Fibroblast of skin of scalp (primary cell): Measurements from ENCODE around the gene MUC12. TPM values are rescaled to one million over a fixed set of nuclear protein-coding genes. Genes with fewer than 3 reads are reported as not detected.
"Not testable (repeated sequence)": the region's sequence is repeated elsewhere in the genome, so short reads cannot be mapped to it uniquely, and the experiment has no call there.

Source experiments
- DNase-seq: peaks from one replicate; pipeline ENCODE4 v3.0.0-alpha.2; 2013
- polyA plus RNA-seq, 2 experiments: library from polyadenylated mRNA; unstranded; fragments of 120-200 nt; gene quantifications; one replicate each; pipeline ENCODE4 v1.2.1, GENCODE V29; 2013; ENCODE audit not compliant: insufficient read length in 2 of 2

MUC12 gene, protein sequence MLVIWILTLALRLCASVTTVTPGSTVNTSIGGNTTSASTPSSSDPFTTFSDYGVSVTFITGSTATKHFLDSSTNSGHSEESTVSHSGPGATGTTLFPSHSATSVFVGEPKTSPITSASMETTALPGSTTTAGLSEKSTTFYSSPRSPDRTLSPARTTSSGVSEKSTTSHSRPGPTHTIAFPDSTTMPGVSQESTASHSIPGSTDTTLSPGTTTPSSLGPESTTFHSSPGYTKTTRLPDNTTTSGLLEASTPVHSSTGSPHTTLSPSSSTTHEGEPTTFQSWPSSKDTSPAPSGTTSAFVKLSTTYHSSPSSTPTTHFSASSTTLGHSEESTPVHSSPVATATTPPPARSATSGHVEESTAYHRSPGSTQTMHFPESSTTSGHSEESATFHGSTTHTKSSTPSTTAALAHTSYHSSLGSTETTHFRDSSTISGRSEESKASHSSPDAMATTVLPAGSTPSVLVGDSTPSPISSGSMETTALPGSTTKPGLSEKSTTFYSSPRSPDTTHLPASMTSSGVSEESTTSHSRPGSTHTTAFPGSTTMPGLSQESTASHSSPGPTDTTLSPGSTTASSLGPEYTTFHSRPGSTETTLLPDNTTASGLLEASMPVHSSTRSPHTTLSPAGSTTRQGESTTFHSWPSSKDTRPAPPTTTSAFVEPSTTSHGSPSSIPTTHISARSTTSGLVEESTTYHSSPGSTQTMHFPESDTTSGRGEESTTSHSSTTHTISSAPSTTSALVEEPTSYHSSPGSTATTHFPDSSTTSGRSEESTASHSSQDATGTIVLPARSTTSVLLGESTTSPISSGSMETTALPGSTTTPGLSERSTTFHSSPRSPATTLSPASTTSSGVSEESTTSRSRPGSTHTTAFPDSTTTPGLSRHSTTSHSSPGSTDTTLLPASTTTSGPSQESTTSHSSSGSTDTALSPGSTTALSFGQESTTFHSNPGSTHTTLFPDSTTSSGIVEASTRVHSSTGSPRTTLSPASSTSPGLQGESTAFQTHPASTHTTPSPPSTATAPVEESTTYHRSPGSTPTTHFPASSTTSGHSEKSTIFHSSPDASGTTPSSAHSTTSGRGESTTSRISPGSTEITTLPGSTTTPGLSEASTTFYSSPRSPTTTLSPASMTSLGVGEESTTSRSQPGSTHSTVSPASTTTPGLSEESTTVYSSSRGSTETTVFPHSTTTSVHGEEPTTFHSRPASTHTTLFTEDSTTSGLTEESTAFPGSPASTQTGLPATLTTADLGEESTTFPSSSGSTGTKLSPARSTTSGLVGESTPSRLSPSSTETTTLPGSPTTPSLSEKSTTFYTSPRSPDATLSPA (N-terminal part only)
- 0.48 TPM for polyA plus RNA-seq (2013, experiment 1 of 2; ENCODE audit: insufficient read length)
- polyA plus RNA-seq (2013, experiment 2 of 2; ENCODE audit: insufficient read length) = 0.30 TPM

DNA sequence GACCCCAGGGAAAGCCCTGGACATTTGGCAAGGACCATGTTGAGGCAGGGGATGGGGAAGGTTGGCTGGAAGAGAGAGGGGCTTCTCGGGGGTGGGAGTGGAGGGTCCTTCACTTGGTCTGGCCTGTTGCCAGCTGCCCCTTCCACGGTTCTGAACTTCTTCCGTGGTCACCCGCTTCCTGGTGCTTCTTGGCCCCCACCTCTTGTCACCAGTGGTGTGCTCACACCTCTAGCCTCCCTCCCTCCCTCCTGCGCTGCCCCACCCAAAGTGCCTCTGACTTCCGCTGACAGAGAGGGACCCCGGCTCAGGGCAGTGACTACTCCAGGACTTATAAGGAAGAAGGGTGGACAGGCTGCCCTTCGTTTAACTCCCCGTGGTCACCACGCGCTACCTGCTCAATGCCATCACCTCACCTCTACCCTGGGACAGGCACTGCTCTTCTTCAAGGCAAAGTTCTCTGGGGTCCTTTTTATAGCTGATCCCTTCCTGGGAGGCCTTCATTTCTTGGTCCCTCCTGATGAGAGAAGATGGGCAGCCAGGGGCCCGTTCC lies at the start of gene MUC12:
TSS of gene MUC12 (plus strand) at position 500 of the 550 bp plus-strand sequence. CDS start 58 bp downstream, outside the sequence.
- DNase-seq = no peak

DNA sequence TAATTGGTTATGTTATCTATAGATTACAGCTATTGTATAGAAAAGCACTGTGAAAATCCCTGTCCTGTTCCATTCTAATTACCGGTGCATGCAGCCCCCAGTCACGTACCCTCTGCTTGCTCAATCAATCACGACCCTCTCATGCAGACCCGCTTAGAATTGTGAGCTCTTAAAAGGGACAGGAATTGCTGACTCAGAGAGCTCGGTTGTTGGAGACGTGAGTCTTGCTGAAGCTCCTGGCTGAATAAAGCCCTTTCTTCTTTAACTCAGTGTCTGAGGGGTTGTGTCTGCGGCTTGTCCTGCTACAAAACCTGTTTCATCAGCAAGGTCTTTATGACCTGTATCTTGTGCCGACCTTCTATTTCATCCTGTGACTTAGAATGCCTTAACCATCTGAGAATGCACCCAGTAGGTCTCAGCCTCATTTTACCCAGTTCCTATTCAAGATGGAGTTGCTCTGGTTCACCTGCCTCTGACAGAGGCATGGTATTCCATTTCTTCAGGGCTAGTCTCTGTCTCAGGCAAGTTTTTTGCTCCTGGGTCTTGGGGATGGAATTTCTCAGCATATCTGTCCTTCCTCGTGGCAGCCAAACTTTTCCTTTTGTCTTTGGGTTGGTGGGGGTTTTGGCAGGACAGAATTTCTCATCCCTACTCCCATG lies 49.5 kb upstream of the MUC12 start:
- not testable (repeated sequence) for DNase-seq

DNA sequence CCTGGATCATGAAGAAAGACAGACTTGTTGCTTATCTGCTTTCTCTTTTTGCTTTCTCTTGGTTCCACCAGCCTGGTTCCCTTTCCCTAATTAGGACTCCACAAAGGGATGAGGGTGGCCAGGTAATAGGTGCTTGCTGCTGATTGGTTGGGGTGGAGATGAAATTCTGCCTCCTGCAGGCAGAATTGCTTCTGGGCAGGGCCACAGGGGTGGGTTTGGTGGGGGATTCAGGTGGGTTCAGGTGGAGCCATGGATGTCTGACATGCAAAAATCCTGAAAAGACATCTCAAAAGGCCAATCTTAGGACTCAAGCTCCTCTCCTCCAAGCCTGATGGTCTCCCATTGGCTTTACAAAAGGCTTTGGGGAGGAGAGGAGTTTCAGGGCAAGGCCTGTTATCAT lies 48.3 kb upstream of the MUC12 start:
- DNase-seq = no peak

DNA sequence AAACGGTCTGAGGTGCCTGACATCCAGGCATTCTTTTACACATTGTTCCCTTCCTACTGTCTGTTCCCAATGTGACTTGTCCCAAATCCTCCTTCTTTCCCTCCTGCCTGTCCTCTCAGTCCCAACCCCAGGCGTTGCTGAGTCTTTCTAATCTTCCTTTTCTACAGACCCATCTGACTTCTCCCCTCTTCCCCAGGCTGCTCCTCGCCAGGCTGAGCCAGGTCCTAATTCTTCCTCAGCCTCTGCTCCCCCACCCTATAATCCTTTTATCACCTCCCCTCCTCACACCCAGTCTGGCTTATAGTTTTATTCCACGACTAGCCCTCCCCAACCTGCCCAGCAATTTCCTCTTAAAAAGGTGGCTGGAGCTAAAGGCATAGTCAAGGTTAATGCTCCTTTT lies 45.7 kb upstream of the MUC12 start:
- not testable (repeated sequence) for DNase-seq

DNA sequence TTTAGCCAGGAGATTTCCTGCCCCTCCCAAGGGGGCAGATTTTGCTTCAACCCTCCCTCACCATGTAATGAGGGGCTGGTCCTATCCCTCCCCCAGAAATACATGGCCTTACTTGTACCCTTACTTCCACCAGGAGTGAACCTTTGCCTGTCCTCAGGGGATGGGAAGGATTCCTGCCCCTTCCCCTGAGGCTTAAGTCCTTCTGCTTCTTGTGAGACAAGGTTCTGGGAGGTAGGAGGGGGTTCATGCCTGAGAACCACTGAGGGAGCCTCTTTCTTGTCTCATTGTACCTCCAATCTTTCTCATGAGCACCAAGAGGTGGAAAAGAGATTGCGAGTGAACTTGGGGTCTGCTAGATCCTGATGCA lies 39.6 kb upstream of the MUC12 start:
- no peak for DNase-seq

DNA sequence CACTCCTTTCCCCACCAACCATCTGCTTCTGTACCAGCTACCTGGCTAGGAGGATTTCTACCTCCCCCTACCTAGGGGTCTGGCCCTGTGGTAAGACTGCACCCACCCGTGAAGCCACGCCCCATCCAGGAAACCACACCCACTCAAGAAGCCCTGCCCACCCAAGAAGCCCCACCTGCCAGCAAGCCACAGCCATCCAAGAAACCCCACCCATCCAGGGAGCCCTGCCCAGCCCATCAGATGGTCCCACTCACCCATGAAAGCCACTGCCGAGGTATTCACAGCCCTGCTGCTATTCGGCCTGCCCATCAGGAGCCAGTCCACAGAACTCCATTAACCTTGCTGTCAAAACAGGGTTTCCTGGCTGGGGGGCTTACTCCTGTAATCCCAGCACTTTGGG lies 35.6 kb upstream of the MUC12 start:
- DNase-seq = no peak

DNA sequence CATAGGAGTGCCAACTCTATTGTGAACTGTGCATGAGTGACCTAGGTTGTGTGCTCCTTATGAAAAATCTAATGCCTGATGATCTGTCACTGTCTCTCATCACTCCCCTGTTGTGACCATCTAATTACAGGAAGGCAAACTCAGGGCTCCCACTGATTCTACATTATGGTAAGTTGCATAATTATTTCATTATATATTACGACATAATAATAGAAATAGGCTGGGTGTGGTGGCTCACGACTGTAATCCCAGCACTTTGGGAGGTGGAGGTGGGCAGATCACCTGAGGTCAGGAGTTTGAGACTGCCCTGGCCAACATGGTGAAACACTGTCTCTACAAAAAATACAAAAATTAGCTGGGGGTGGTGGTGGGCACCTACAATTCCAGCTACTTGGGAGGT lies 34.0 kb upstream of the MUC12 start:
- DNase-seq = not testable (repeated sequence)

DNA sequence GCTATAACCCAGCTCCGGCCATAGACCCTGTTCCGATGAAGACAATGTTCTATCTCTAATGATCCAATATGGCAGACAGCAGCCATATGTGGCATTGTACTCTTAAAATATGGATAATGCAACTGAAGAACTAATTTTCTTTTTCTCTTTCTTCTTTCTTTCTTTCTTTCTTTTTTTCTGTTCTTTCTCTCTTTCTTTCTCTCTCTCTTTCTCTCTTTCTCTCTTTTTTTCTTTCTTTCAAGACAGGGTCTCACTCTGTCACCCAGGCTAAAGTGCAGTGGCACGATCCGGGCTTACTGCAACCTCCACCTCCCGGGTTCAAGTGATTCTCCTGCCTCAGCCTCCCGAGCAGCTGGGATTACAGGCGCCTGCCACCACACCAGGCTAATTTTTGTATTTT lies 33.2 kb upstream of the MUC12 start:
- DNase-seq = not testable (repeated sequence)

DNA sequence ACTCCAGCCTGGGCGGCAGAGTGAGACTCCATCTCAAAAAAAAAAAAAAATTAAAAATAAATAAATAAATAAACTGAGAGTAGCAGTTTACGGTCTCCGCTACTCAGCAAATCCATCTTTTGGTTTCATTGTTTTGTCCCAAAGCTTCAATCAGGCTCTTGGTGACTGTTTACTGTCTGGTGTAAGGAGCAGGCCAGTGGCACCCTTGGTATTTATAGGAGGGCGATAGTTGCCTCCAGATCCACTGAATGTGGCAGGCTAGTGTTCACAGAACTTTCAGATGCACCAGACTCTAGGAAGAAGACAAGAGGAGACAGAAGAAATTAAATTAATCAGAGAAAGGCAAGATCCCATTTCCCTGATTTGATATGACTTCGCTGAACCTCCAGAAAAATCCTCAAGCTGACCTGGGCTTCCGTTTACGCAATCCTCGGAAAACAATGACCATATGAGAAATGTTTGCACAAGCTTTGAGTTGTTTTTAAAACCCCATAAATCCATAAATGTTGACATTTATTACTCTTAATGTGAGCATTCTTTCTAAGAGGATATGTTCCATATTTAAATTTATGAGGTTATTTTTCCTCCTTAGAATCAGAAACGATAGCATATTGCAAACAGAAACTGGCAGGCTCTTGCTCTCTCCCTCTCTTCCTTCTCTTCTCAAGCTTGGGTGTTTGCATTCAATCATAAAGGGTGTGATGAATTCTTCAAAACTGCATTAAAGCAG lies 27.2 kb upstream of the MUC12 start:
- DNase-seq = no peak

DNA sequence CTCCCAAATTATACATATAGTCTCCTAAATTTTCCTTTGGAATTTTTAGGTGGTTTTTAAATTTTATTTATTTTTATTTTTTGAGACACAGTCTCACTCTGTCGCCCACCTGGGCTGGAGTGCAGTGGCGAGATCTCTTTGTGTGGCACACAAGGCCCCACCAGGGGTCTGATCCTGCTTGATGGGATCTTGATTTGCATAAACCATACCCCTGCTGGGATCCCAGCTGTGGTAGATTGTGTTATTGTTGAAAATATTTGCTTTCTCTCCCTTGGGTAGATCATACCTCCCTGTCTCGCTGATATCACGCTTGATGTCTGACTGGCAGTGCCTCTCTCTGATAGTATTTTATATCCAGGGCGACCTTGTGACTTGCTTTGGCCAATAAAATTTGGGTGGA lies 25.7 kb upstream of the MUC12 start:
- no peak for DNase-seq

DNA sequence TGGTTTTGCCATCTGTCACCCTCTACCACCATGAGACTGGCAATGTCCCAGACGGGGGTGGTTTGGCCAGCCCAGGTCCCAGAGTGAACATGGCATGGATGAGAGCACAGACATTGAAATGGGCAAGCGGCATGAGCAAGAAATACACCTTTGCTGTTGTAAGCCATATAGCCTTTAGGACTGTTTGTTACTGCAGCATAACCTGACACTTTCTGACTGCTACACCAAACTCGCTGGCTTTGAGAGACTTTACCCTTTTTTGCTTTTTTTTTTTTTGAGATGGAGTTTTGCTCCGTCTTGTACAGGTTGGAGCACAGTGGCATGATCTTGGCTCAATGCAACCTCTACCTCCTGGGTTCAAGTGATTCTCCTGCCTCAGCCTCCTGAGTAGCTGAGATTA lies 25.2 kb upstream of the MUC12 start:
- no peak for DNase-seq

DNA sequence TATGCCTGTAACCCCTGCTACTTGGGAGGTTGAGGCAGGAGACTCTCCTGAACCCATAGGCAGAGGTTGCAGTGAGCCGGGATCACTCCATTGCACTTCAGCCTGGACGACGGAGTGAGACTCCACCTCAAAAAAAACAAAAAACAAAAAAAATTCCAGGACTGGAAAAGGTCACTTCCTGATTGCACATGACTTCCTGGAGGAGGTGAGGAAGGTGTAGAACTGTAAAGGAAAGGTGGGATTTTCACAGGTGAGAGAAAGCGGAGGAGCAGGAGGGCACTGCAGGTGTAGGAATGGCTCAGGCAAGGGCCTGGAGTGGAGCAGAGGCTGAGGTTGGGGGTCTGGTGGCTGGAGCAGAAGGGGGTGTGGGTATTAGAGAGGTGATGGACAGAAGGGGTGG lies 23.3 kb upstream of the MUC12 start:
- DNase-seq = no peak

DNA sequence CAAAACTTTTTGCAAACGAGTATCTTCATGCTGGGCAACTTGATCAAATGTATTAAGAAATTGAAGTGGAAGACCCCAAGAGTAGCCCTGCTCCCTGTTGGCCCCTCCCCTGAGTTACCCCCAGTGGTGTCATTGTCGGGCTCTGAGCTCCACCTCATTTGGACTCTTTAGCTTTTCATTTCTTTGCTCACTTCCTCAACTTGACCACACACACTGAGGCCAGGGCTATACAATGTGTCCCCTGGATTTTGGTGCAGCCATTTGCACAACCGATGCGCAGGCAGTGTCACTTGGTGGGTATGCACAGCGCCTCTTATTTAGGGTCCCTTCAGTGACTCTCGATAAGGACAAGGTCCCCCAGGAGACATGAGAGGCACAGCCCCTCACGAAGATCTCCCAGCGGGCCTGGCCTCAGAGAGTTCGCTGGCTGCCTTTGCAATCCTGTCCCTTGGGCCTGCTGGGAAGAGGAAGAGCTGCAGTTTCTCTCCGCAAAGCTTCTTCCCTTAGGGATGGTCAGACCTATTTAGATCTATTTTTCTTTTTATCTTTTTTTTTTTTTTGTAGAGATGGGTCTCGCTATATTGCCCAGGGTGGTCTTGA lies 22.5 kb upstream of the MUC12 start:
- DNase-seq = no peak

DNA sequence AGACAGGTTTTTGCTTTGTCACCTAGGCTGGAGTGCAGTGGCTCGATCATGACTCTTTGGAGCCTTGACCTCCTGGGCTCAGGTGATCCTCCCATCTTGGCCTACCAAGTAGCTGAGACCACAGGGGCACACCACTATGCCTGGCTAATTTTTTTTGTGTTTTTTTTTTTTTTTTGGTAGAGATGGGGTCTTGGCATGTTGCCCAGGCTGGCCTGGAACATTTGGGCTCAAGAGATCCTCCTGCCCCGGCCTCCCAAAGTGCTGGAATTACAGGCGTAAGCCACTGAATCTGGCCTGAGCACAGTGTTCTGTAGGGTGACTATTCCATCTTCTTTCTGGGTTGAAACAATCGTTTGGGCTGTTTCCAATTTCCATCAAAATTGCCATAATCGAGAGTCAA lies 21.6 kb upstream of the MUC12 start:
- no peak for DNase-seq

DNA sequence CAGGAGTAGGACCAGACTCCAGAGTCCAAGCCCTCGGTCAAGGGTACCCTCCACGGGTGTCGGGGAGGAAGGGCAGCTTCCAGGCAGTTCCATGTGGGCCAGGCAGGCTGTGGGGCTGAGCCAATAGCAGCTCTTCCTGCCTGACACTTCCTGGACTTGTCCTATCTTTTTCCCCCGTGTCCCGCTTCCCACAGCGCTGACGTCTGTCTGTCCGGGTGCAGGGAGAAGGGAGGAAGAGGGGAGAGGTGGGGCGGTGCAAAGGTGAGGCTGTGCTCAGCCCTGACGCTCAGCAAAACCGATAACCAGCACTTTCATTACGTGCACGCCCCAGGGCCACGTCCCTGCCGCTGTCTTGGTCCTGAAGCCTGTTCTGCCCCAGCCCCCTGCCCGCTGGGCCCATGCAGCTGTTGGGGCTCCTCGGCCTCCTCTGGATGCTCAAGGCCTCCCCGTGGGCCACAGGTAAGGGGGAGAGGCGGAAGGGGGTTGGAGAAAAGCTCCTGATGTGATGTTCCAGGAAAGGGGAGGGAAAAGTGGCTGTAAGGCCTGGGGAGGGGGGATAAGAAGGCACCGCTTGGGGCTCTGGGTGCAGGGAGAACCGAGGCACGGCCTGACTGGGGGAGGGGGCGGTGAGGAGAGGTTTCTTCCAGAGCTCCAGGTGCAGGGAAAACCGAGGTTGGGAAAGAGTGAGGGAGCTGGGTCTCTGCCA lies 20.0 kb upstream of the MUC12 start, which contains the start of gene MUC3A:
TSS of gene MUC3A (plus strand) at position 308 of the 706 bp plus-strand sequence. CDS start at position 399, 91 bp downstream.
- no peak for DNase-seq

DNA sequence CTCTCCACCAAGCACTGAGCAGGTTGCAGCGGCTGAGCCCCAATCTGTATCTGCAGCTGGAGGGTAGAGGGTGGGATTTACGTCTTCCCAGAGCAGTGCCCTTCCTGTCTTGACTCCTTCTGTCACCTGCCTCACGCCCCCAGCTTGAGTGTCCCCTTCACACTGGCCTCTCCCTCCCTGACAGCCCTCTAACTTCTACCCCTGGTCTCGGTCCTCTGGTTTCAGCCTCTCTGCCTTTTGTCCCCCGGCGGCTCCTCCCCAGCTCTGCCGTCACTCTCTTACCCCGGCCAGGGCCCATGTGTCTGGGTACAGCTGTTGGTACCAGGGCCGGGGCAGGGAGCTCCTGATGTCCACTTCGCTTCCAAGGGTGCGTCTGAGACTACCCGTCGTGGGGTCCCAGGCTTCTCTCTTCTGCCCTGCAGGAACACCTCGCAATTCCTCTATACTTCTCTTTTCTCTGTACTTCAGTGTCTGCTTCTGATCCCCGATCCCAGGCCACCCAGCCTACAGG lies 19.4 kb upstream of the MUC12 start:
- no peak for DNase-seq

DNA sequence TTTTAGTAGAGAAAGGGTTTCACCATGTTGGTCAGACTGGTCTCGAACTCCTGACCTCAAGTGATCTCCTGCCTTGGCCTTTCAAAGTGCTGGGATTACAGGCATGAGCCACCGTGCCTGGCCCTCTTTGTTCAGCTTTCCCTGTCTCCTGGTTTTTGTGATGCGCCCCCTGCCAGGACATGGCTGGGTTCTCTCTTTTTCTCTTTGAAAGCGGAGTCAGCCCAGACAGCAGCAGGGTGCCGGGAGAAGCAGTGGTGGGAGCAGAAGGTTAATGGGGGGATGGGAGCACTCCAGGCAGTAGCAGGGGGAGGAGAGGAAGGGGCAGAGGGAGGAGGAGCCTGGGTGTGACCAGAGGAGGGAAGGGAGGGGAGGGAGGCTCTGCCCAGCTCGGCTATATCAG lies 18.2 kb upstream of the MUC12 start:
- no peak for DNase-seq

DNA sequence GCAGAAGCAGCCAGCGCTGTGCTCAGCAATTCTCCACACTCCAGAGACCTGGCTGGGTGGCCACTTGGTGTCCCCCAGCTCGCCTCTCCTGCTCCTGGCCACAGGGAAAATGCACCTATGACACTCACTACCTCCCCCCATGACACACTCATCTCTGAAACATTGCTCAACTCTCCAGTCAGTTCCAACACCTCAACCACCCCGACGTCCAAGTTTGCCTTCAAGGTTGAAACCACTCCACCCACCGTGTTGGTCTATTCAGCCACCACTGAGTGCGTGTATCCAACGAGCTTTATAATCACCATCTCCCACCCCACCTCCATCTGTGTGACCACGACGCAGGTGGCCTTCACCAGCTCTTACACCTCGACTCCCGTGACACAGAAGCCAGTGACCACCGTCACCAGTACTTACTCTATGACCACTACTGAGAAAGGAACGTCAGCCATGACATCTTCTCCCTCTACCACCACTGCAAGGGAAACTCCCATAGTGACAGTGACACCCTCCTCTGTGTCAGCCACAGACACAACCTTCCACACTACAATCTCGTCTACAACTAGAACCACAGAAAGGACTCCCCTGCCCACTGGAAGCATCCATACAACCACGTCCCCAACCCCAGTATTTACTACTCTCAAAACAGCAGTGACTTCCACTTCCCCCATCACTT lies 17.3 kb upstream of the MUC12 start:
- no peak for DNase-seq

DNA sequence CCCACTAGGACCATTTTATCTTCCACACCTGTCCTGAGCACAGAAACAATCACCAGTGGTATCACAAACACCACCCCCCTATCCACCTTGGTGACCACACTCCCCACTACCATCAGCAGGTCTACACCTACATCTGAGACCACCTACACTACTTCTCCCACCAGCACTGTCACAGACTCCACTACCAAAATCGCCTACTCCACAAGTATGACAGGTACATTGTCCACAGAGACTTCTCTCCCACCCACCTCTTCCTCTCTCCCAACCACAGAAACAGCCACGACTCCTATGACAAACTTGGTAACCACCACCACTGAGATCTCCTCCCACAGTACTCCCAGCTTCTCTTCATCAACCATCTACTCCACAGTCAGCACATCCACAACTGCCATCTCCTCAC lies 16.7 kb upstream of the MUC12 start:
- no peak for DNase-seq
